Esophagus muscularis mucosa (tissue), 4 donors: ENCODE measurements around the gene SFTA2.
"Not testable (repeated sequence)": the region's sequence is repeated elsewhere in the genome, so short reads cannot be mapped to it uniquely, and the experiment has no call there.

Experiments
- CTCF ChIP-seq, 3 experiments: fragments of 200-600 bp in 2 of 3; fragments of 450-650 bp in 1 of 3; sonication (generic) in 2 of 3; IDR thresholded peaks; one replicate each; pipeline ENCODE4 v1.5.1; 2017 to 2019; ENCODE audit warnings: antibody characterized with exemption in 3 of 3, mild to moderate bottlenecking in 2 of 3, moderate library complexity in 1 of 3
- EP300 ChIP-seq: sonication (generic); formaldehyde crosslinking; IDR thresholded peaks from one replicate; pipeline ENCODE4 v1.6.1; 2017; ENCODE audit warnings: antibody characterized with exemption
- POLR2A ChIP-seq: fragments of 450-650 bp; IDR thresholded peaks from one replicate; pipeline ENCODE4 v1.6.1; 2017; ENCODE audit warnings: antibody characterized with exemption, moderate library complexity, mild to moderate bottlenecking, low read depth
- POLR2AphosphoS5 ChIP-seq, 2 donors: sonication (generic); formaldehyde crosslinking; IDR thresholded peaks; one replicate each; pipeline ENCODE4 v1.6.1; 2017; ENCODE audit warnings: antibody characterized with exemption in 2 of 2

GRCh38 chr6:30910473-30910872 lies 21.5 kb downstream of the SFTA2 start:
- TF ChIP-seq POLR2AphosphoS5 (IDR thresholded peaks at IDR 0.05); CTCF (IDR thresholded peaks at IDR 0.05); EP300; POLR2A: not testable (repeated sequence)
